Tibial artery (tissue), 4 donors: ENCODE measurements around the gene P4HA1.

Experiments
- DNase-seq, 2 donors: peaks; one replicate each; pipeline ENCODE4 v3.0.0-alpha.2; 2019
- H3K27ac ChIP-seq, 2 donors: fragments of 200-600 bp; sonication (generic) in 1 of 2; 1 replicate in 1 of 2; 2 replicates in 1 of 2; pipeline ENCODE4 v1.5.1; 2018 to 2019; ENCODE audit warnings: mild to moderate bottlenecking in 1 of 2
- H3K27me3 ChIP-seq, 2 donors: fragments of 200-600 bp; sonication (generic) in 1 of 2; one replicate each; pipeline versions ENCODE4 v1.5.1 to v1.6.0; 2016 to 2019
- H3K36me3 ChIP-seq, 3 donors: fragments of 200-600 bp; sonication (generic) in 2 of 3; one replicate each; pipeline ENCODE4 v1.5.1; 2016 to 2019; ENCODE audit warnings: mild to moderate bottlenecking in 2 of 3
- H3K4me1 ChIP-seq, 4 donors: fragments of 200-600 bp; sonication (generic) in 2 of 4; 1 replicate in 3 of 4; 2 replicates in 1 of 4; pipeline ENCODE4 v1.5.1; 2016 to 2019
- H3K4me3 ChIP-seq, 2 donors: fragments of 200-600 bp; sonication (generic) in 1 of 2; 1 replicate in 1 of 2; 2 replicates in 1 of 2; pipeline ENCODE4 v1.5.1; 2018 to 2019; ENCODE audit warnings: mild to moderate bottlenecking in 2 of 2
- H3K9me3 ChIP-seq, 3 donors: fragments of 200-600 bp; sonication (generic) in 1 of 3; one replicate each; pipeline ENCODE4 v1.5.1; 2016 to 2019
- intact Hi-C: fragments of 100-400 bp; cut with DNase I; formaldehyde crosslinking; loops from one replicate; pipeline ENCODE4 v1.15.0; 2023; ENCODE audit warnings: low total_unique reads
- TF ChIP-seq, protein P1 (sequence below), 2 experiments: fragments of 200-600 bp in 1 of 2; fragments of 450-650 bp in 1 of 2; IDR thresholded peaks; one replicate each; pipeline ENCODE4 v1.5.1; 2017 to 2019; ENCODE audit warnings: antibody characterized with exemption in 2 of 2, mild to moderate bottlenecking in 1 of 2, moderate library complexity in 1 of 2

The P4HA1 gene

DNA sequence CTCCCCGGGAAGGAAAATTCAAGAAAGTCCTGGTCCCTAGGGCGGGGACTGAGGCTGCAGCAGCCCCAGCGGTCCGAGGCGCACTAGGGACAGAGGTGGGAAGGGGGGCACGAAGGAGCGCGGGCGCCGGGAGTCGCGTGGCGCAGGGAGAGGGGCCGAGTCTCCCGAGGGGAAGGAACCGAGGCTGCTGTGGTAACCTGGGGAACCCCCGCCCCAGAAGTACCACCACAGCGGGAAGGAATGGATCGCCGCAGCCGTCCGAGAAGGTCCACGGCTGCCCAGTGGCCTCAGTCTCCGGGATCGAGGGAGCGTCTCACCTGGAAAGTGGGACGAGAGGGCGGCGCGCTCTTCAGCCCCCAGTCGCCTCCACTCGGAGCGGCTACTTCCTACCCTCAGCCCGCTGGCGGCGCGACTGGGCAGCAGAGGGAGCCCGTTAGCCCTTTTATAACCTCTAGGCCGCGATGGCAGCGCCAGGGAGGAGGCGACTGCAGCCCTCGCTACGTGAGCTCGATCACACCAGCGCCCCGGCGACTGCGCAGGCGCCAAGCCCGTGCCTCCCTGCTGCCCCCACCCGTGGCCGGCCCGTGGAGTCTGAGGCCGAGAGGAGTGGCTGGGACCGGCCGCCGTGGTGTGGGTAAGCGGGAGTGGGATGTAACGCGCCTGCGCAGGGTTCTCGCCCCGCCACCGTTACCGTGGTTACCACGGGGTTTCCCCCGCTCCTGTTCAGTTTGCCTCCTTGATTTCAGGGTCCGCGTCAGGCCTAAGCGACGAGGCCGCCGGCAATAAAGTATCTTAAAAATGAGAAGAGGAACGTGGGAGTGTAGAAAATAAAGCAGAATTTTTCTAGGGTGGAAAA lies at the start of gene P4HA1:
Gene P4HA1 (minus strand): TSS at position 418 of the 856 bp plus-strand sequence. CDS start 21,983 bp downstream, outside the sequence.
- peak within 1 kb of the TSS; percentile 67 to 92 for H3K4me3 ChIP-seq
- peak; percentile 99 to 100 for DNase-seq
- intact Hi-C loops: no loop called here

DNA sequence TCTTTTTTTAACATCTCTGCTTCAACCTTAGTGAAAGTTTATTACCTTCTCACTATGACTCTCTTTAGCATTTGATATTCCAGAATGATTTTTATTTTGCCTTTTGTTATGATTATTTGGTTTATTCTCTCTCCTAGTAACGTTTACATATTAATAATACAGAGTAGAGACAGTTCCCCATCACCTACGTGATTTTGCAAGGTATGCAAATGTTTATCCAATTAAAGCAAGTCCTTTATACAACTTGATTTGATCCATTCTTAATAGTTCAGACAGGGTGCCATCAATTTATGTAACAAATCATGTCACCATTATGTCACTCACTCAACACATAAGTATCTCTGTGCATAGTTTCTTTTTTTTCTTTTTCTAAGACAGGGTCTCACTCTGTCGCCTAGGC lies 44.9 kb upstream of the P4HA1 start:
- no peak for DNase-seq
- Histone ChIP-seq H3K9me3 (no peaks in the 10 kb centered on the region), H3K27ac (no peak overlapping the region), H3K27me3 (no peaks in the 10 kb centered on the region), H3K36me3 (peaks cover 88 to 100% (median 93%) of the 10 kb centered on the region in 3 donors), H3K4me3 (no peak overlapping the region), H3K4me1 (no peaks in the 10 kb centered on the region)
- TF ChIP-seq, protein P1, sequence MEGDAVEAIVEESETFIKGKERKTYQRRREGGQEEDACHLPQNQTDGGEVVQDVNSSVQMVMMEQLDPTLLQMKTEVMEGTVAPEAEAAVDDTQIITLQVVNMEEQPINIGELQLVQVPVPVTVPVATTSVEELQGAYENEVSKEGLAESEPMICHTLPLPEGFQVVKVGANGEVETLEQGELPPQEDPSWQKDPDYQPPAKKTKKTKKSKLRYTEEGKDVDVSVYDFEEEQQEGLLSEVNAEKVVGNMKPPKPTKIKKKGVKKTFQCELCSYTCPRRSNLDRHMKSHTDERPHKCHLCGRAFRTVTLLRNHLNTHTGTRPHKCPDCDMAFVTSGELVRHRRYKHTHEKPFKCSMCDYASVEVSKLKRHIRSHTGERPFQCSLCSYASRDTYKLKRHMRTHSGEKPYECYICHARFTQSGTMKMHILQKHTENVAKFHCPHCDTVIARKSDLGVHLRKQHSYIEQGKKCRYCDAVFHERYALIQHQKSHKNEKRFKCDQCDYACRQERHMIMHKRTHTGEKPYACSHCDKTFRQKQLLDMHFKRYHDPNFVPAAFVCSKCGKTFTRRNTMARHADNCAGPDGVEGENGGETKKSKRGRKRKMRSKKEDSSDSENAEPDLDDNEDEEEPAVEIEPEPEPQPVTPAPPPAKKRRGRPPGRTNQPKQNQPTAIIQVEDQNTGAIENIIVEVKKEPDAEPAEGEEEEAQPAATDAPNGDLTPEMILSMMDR (IDR thresholded peaks at IDR 0.05): no peak
- intact Hi-C loops: no loop called here

More for the DNA sequence above, at the start of gene P4HA1:
- peaks cover 0 to 24% (median 6%) of the 10 kb centered on the region in 4 donors for H3K4me1 ChIP-seq
- TF ChIP-seq, protein P1 (IDR thresholded peaks at IDR 0.05): peak; percentile 62 to 80
- no peaks in the 10 kb centered on the region for H3K9me3 ChIP-seq
- peak within 1 kb of the TSS; percentile 97 to 99 for H3K27ac ChIP-seq
- no peaks in the 10 kb centered on the region for H3K27me3 ChIP-seq
- peaks cover 0 to 11% (median 5%) of the 10 kb centered on the region in 3 donors for H3K36me3 ChIP-seq

DNA sequence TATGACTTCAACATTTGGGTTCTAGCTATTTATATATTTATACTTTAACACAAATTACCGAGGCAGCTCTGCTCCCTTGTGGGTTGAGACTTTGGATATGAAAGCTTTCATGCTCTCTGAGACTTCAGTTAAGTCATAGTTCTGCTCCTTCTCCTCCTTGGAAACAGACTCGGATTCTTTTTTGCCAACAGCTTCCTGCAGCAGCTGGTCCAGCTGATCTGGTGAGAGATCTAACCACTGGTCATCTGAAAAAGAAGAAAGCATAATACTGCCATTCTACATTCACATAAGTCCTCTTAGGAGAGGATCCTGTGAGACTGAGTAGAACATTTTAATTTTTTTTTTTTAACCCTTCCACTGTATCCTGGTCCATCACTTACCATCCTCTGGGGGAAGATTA lies 42.6 kb upstream of the P4HA1 start:
- Histone ChIP-seq H3K4me3 (no peak overlapping the region), H3K9me3 (no peaks in the 10 kb centered on the region), H3K36me3 (peaks cover 76 to 99% (median 93%) of the 10 kb centered on the region in 3 donors), H3K27me3 (no peaks in the 10 kb centered on the region), H3K4me1 (no peaks in the 10 kb centered on the region), H3K27ac (no peak overlapping the region)
- intact Hi-C loops: no loop called here
- DNase-seq: no peak
- TF ChIP-seq, protein P1 (IDR thresholded peaks at IDR 0.05): no peak

DNA sequence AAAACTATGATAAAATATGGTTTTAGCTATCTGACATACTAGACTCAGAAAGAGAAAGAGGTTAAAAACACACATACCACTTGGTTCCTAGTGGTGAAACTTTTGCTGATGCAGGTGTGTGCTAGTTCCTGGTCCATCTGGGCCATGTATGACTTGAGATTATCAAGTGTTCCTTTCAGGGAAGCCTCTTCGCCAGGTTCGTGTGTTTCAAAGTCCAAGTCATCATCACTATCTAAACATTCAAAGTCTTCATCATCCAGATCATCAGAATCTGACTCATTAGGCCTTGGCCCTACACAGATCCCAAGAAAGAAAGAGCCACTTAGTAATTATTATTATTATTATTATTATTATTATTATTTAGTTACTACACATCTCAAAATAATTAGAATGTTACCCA lies 40.0 kb upstream of the P4HA1 start:
- no peaks in the 10 kb centered on the region for H3K9me3 ChIP-seq
- no peaks in the 10 kb centered on the region for H3K4me1 ChIP-seq
- DNase-seq: no peak
- no peaks in the 10 kb centered on the region for H3K27me3 ChIP-seq
- no peak overlapping the region for H3K27ac ChIP-seq
- TF ChIP-seq, protein P1 (IDR thresholded peaks at IDR 0.05): no peak
- H3K36me3 ChIP-seq: peaks cover 77 to 99% (median 91%) of the 10 kb centered on the region in 3 donors
- no peak overlapping the region for H3K4me3 ChIP-seq
- intact Hi-C loops: no loop called here

DNA sequence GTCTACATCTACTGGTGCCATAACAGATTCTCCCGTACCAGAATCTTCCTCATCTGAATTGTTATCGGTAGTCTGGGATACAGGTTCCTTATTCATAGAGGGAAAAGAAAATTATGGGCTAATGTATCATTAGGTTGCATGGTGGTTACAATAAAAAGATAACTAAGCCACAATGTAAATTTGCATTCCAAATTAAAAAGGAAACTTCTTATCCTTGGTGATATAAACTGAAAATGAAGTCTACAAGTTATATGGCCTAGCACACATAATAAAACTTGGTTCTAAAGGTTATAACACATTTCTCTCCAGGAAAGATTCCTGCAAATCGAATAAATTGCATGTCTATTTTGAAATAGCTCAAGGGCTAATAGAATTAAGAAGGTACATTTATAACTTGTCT lies 38.1 kb upstream of the P4HA1 start:
- H3K9me3 ChIP-seq: no peaks in the 10 kb centered on the region
- H3K4me3 ChIP-seq: no peak overlapping the region
- intact Hi-C loops: no loop called here
- H3K4me1 ChIP-seq: no peaks in the 10 kb centered on the region
- no peaks in the 10 kb centered on the region for H3K27me3 ChIP-seq
- H3K27ac ChIP-seq: no peak overlapping the region
- peaks cover 71 to 98% (median 85%) of the 10 kb centered on the region in 3 donors for H3K36me3 ChIP-seq
- DNase-seq: no peak
- TF ChIP-seq, protein P1 (IDR thresholded peaks at IDR 0.05): no peak
